Adipose tissue (tissue), 3 donors: ENCODE results near the gene GOT1. TPM values are rescaled to one million over a fixed set of nuclear protein-coding genes. Genes with fewer than 3 reads are reported as not detected.

Experiments used
- H3K27ac ChIP-seq: one replicate; pipeline ENCODE4 v1.5.1; 2013; ENCODE audit warnings: low read depth, low read length
- WGBS, 3 donors: extraction: QIAGEN DNeasy Blood & Tissue Kit; methylation state at CpG; one replicate each; pipeline ENCODE4 v1.1.7; 2013; 5-methylcytosine and 5-hydroxymethylcytosine counted together
- polyA plus RNA-seq, 3 donors: library from polyadenylated mRNA; stranded (reverse); fragments of 200-250 nt; gene quantifications; one replicate each; pipeline ENCODE4 v1.2.3, GENCODE V29; 2013
- donor health status: healthy with polysubstance abuse.
- donor health status: Bipolar disorder and iron deficiency.
- donor health status: healthy.

Gene GOT1
- 10 to 100 TPM; 14.8 to 19.2 (median 17.5) TPM for polyA plus RNA-seq

GRCh38 chr10:99430451-99431189 lies at the start of gene GOT1:
GOT1 (minus strand) TSS chr10:99430624; CDS start chr10:99430565, 59 bp downstream.
- H3K27ac ChIP-seq, result peak within 1 kb of the TSS; percentile 34
- 0 to 1% (median 0%) methylated on average over 59 of the region's 59 CpGs for WGBS, 3 donors

DNA sequence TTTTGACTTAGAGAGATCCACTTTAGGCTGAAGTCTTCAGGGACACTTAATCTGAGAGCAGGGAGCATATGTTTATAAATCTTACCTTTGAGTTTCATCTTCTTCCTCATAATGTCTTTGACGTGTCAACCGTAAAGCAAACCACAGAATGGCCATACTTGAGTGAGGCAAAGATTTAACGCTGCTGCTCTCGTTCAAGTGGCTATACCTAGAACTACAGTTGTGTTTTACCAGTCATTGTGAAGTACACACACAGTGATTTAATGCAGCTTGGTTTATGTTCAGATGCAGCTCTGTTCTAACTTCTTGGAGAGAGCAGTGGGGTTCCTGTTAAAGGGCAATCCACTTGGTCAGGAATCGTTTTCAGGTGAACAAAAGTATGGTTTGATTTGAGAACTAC lies 39.9 kb upstream of the GOT1 start:
- WGBS, 3 donors, result 50 to 63% (median 60%) methylated on average over 5 of the region's 5 CpGs
- H3K27ac ChIP-seq, result no peak overlapping the region

DNA sequence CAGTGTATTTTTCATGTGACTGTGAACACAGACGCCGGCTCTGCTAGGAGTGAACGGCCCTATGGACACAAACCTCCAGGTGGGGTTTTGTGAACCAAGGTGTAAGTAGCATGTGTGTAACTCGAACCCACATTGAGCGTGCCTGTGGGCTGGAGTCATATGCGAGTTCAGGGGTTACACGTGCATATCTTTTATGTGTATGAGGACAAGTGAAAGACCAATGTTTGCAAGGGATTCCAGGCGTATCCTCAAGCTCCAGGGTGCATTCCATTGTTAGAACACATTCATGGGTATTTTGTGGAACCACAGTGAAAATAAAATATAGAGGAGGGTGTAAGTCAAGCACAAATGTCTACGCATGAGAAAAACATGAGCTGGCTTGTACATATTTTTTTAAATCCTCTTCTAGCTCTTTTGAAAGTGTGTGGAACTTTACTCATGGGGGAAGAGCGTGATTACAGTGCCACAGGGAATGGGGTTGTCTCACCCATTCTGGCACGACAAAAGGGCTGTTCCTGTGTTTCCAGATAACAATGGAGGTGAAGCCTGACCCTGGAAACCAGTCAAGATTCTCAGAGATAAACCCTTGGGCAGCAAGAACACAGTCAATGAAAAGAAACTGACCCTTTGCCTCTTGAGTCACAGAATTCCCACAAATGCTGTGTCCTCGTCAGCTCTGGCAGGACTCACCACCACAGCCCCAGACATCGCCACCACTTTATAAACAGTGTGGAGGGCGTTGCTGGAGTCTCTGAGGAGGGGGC lies 37.0 kb upstream of the GOT1 start:
- H3K27ac ChIP-seq, result no peak overlapping the region
- WGBS, 3 donors, result 58 to 72% (median 65%) methylated on average over 14 of the region's 14 CpGs

DNA sequence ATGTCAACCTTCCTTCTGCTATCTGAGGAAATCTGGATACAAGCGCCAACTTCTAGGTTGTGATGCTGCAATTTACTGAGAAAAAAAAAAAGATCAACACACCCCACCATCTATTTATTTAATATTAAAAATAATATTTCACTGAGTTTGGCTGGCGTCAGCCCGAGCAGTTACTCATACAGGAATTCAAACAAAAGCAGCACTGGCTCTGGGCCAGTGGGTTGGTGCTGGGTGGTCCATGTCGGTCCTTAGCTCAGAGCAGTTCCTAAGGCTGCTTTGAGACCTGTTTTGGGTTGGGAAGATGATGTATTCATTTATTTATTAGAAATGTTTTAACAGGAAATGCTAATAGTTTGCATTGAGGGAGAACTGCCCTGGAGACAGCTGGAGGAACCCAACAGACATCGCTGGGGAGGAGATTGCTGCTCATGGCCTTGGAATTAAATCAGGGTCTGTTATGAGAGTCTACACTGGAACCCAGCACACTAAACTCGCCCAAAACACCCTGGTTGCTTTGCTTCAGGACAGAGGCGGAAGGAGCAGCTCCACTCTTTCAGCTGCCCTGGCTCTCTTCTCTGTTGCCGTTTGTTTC lies 36.3 kb upstream of the GOT1 start:
- H3K27ac ChIP-seq, result no peak overlapping the region
- WGBS, 3 donors, result 46 to 60% (median 56%) methylated on average over 8 of the region's 8 CpGs

- no peak overlapping the region for H3K27ac ChIP-seq
- WGBS, 3 donors, result 92 to 98% (median 96%) methylated on average over 2 of the region's 2 CpGs
These were observed 30.8 kb upstream of the GOT1 start for GRCh38 chr10:99461230-99461629.

DNA sequence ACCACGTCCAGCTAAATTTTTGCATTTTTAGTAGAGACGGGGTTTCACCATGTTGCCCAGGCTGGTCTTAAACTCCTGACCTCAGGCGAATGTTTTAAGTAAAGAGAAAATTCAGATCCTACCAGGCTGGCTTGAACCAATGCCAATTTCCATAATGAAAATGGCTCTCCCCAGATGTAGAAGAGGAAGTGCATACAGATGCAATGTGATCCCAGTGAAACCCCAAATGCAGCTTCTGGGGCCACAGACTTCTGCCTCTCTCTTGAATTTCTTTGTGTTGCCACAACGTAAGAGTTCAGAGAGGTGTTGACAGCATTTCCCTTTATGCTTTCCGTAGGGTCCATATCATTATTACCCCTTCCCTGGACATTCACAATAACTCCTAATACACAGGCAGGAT lies 29.6 kb upstream of the GOT1 start:
- 67 to 83% (median 77%) methylated on average over 5 of the region's 5 CpGs for WGBS, 3 donors
- H3K27ac ChIP-seq, result no peak overlapping the region

GRCh38 chr10:99459217-99459616 lies 28.8 kb upstream of the GOT1 start:
- no peak overlapping the region for H3K27ac ChIP-seq
- 59 to 72% (median 71%) methylated on average over 2 of the region's 2 CpGs for WGBS, 3 donors

GRCh38 chr10:99457813-99458212 lies 27.4 kb upstream of the GOT1 start:
- no peak overlapping the region for H3K27ac ChIP-seq
- WGBS, 3 donors, result 30 to 49% (median 42%) methylated on average over 2 of the region's 2 CpGs

GRCh38 chr10:99456931-99457288 lies 26.5 kb upstream of the GOT1 start:
- H3K27ac ChIP-seq, result no peak overlapping the region
- 90 to 95% (median 93%) methylated on average over 2 of the region's 2 CpGs for WGBS, 3 donors

DNA sequence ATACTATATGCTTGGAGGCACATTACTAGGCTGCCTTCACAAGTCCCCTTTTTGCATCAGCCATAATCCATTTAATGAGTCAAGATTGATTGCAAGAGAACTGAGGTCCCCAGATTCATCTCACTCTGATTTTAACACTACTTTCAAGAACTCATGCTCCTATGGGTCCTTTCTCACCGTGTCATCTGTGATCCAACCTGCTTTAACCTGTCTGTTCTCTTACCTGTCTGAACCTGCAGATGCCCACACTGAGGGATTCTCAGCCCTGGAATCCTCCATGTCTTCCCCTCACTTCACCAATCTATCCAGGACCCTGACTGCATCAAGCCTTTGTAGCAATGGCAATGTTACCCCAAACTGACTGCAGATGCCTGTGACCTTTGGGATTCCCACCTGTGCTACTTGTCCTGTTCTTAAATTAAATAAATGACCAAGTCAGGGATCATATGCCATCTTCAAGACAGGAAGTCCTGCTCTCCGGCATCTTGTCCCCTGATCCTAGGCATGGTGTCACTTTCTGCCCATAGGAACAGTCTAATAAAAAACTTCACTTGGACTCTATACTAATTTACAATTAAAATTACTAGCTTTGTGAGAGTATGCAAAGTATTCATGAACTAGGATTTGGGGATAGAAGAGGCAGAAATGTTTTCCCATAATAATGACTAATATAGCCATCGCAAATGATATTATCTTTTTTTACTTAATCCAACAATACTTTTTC lies 25.9 kb upstream of the GOT1 start:
- 83 to 96% (median 91%) methylated on average over 3 of the region's 3 CpGs for WGBS, 3 donors

DNA sequence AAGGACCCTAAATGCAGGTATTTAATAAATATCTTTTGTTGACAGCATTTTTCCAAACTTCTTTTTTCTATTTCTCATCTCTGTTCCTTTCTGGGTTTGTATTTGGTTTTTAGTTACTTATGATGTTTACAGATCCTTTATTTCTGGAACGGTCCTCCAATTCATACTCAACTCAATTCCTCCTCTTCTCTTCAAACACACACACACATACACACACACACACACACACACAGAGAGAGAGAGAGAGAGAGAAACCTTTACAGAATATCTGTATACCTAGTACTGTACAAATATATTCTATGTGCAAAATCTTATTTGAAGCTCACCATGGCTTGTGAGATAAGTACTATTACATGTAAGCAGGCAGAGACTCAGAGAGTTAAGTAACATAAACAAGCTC lies 21.6 kb upstream of the GOT1 start:
- no peak overlapping the region for H3K27ac ChIP-seq

More for the DNA sequence above, 25.9 kb upstream of the GOT1 start:
- no peak overlapping the region for H3K27ac ChIP-seq

DNA sequence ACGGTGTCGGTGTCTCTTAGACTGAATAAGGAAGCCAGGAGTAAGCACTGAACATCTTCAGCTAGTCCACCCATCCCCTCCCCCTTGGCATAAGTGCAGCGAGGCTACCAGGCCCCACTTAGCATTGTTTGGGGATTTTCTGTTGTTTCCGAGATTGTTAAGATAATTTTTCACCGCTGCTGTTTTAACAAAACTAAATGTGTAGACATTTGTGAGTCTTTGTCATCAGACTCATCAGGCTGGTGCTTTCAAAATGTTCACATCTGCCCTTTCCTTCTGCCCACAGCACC lies 21.0 kb upstream of the GOT1 start:
- no peak overlapping the region for H3K27ac ChIP-seq
- WGBS, 3 donors, result 23 to 56% (median 51%) methylated on average over 5 of the region's 5 CpGs

More for the DNA sequence above, 21.6 kb upstream of the GOT1 start:
- 55 to 88% (median 80%) methylated on average over 1 of the region's 1 CpG for WGBS, 3 donors

DNA sequence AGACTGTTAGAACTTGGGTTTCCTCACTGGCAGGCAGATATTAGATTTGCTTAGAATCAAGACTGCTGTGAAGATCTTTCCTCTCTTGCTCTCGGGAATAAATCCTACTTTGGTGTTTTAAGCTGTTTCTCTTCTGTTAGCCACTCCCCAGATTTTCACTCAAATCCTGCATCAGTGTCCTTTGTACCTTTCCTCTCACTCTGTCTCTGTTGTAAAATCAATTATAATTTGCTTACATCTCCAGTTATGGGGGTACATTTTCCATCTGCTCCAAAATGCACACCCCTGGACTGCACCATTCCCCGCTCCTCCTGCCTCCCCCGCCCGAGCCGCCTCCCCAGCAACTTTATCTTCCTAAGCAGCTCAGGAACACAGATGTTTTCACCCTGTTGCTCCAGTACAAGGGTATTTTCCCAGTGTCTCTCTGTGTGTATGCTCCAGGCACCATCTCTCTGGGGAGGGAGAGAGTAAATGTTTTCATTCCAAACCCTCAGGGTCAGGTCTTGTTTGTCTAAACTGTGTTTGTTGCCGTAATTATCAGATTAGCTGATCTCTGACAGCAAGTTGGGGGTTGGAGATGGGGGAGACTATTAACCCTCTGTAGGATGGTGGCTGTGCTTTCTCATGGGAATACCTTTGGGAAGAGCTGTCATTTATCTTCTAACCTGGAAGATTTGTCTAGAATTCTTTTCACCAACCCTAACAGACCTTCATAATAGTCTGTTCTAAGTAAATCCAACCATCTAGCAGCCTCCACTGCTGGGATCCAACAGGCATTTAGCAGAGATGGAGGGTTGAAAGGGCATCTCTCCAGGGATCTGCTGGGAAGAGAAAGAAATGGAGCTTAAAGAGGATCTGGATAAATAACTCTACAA lies 20.4 kb upstream of the GOT1 start:
- H3K27ac ChIP-seq, result no peak overlapping the region
- WGBS, 3 donors, result 15 to 63% (median 45%) methylated on average over 6 of the region's 6 CpGs

DNA sequence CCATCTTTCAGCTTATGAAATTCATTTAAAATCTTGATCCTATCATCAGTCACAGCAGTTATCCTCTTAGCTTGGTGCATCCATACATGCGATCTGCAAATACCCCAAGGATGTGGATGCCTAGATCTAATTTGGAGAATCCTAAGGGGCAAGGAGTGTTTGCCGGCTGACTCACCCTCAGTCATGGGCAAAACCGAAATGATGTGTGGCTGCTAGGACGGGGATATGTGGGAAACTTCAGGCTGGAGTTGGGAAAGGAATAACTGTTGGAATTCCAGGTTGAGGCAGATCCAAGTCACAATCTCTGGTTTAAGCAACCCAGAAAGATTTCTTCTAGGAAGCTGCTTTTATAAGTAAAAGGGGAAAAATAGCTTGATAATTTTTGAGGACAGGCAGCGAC lies 19.7 kb upstream of the GOT1 start:
- H3K27ac ChIP-seq, result no peak overlapping the region
- WGBS, 3 donors, result 53 to 71% (median 60%) methylated on average over 5 of the region's 5 CpGs

- no peak overlapping the region for H3K27ac ChIP-seq
- WGBS, 3 donors, result 62 to 76% (median 74%) methylated on average over 3 of the region's 3 CpGs
These were observed 18.6 kb upstream of the GOT1 start for GRCh38 chr10:99449023-99449422.

DNA sequence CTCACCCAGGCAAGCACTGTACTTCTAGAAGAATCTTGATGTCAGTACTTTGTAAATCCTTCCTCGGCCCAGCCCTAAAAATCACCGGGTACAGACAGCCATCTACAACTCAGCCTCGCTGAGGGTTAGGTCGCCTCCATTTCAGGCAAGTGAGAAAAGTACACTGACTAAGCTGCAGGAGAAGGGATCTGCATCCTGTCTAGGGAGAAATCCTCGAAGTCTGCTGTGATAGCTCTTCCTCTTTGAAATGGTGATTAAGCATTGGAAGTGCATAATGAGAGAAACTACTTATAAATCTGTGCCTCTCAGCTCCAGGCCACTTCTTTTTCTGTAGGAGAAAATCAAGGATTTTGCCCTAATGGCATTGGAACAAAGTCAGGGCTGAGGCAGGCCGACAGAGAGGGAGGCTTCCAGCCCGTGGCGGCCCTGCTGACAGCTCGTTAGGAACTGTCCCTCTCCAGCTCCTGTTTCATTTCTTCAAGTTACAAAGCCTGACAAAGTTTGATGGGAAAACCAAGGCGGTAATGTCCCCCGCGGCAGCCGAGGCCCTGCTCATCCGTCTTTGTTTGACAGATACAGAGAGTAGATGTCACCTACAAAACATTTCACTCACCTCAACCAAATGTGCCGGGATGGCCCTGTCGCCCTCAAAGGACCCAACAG lies 14.1 kb upstream of the GOT1 start:
- 39 to 62% (median 56%) methylated on average over 16 of the region's 16 CpGs for WGBS, 3 donors
- H3K27ac ChIP-seq, result no peak overlapping the region

DNA sequence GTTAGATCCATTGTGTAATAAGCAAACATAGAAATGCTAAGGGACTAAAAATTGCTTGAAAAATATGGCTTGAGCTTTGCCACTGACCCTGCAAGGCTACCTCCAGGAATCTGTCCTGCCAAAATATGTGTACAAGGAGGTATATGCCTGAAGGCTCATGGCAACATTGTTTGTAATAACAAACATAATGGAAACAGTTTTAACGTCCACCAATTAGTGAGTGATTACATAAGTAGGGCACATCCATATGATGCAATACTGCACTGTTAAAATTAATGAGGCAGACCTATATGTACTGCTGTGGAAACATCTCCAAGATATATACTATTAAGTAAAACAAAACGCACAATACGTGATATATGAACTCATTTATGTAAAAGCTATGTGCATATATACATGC lies 13.1 kb upstream of the GOT1 start:
- no peak overlapping the region for H3K27ac ChIP-seq
- 61 to 69% (median 64%) methylated on average over 3 of the region's 3 CpGs for WGBS, 3 donors

- WGBS, 3 donors, result 81 to 87% (median 84%) methylated on average over 5 of the region's 5 CpGs
- H3K27ac ChIP-seq, result no peak overlapping the region
These were observed 12.0 kb upstream of the GOT1 start for GRCh38 chr10:99442394-99442793.
